Measurements from ENCODE around the gene BTBD9.

- TF ChIP-seq BACH2 (CRISPR knock-in tag; IDR thresholded peaks at IDR 0.05; ENCODE audit: borderline replicate concordance) (no peak), ZNF565 (CRISPR knock-in tag; conservative IDR thresholded peaks at IDR 0.05; ENCODE audit: low read depth) (no peak), RARB (CRISPR knock-in tag; IDR thresholded peaks at IDR 0.05) (no peak), PATZ1 (CRISPR knock-in tag; IDR thresholded peaks at IDR 0.05; ENCODE audit: borderline replicate concordance) (no peak), ZFP30 (CRISPR knock-in tag; IDR thresholded peaks at IDR 0.05) (no peak), SNAI2 (CRISPR knock-in tag; IDR thresholded peaks at IDR 0.05) (no peak), TOX (CRISPR knock-in tag; IDR thresholded peaks at IDR 0.05; ENCODE audit: borderline replicate concordance) (no peak), ESRRG (CRISPR knock-in tag; IDR thresholded peaks at IDR 0.05) (no peak), ZNF70 (CRISPR knock-in tag; IDR thresholded peaks at IDR 0.05) (no peak)
These were observed 427.1 kb downstream of the BTBD9 start for GRCh38 chr6:38212579-38212978.
